GM12878 (cell line): ENCODE data around the gene VWA7. TPM values are rescaled to one million over a fixed set of nuclear protein-coding genes. Genes with fewer than 3 reads are reported as not detected.

Experiments used
- ATAC-seq: fragments of 200-7000 bp; cut with Tn5 transposase; 3 replicates; pipeline ENCODE4 v1.9.1; 2020; ENCODE audit warnings: mild to moderate bottlenecking, moderate library complexity
- BruUV-seq: library from RNA; stranded (reverse); fragments of 400-500 nt; replicated peaks from 2 replicates; lab custom pipeline; 2021; lab: Mats Ljungman, UMichigan
- CTCF ChIA-PET: fragments of 300-600 bp; sonication (Branson Sonifier 250); formaldehyde crosslinking; extraction: SDS; loops from one replicate; lab custom pipeline; 2021; ENCODE audit warnings: inconsistent platforms; lab: Yijun Ruan, JAX
- POLR2A ChIA-PET: fragments of 350-600 bp; formaldehyde crosslinking; extraction: SDS; loops from one replicate; lab custom pipeline; 2021; ENCODE audit warnings: inconsistent platforms; lab: Charles Lee
- RAD21 ChIA-PET: fragments of 300-600 bp; sonication (Branson Sonifier 250); formaldehyde crosslinking; loops from one replicate; lab custom pipeline; 2023; ENCODE audit warnings: antibody characterized with exemption; ENCODE audit not compliant: unreplicated experiment; lab: Charles Lee
- SMC1A ChIA-PET: fragments of 300-600 bp; sonication (Branson Sonifier 250); formaldehyde crosslinking; loops from one replicate; lab custom pipeline; 2023; ENCODE audit not compliant: unreplicated experiment, uncharacterized antibody; lab: Charles Lee
- DNase-seq: peaks from one replicate; pipeline ENCODE4 v3.0.0-alpha.2; 2011; ENCODE audit warnings: low read depth, low spot score
- FAIRE-seq: peaks from 3 replicates; lab custom pipeline; 2011; peaks lifted over from hg19 to GRCh38; lab: Jason Lieb, UNC
- H2AFZ ChIP-seq: 2 replicates; pipeline ENCODE4 v1.6.0; 2011; ENCODE audit warnings: low read depth, low read length, control low read depth; ENCODE audit not compliant: control insufficient read depth
- H3K27ac ChIP-seq: 2 replicates; pipeline ENCODE4 v1.5.1; 2011; ENCODE audit warnings: control low read depth; ENCODE audit not compliant: control insufficient read depth, insufficient read depth
- H3K27me3 ChIP-seq, 2 experiments: replicated peaks in 1 of 2; 2 replicates each; pipeline versions ENCODE4 v1.6.0 to v1.6.1; 2011; ENCODE audit warnings: low read length in 1 of 2; ENCODE audit not compliant: control insufficient read depth in 2 of 2, insufficient read depth in 2 of 2
- H3K36me3 ChIP-seq, 2 experiments: 2 replicates each; pipeline ENCODE4 v1.5.1; 2011; ENCODE audit warnings: low read length in 1 of 2; ENCODE audit not compliant: control insufficient read depth in 2 of 2, insufficient read depth in 2 of 2
- H3K4me1 ChIP-seq: 2 replicates; pipeline ENCODE4 v1.6.1; 2011; ENCODE audit warnings: mild to moderate bottlenecking, low read length, moderate library complexity, mixed read lengths; ENCODE audit not compliant: control insufficient read depth, insufficient read depth
- H3K4me2 ChIP-seq: 2 replicates; pipeline ENCODE4 v1.6.0; 2011; ENCODE audit warnings: control low read depth; ENCODE audit not compliant: control insufficient read depth, insufficient read depth
- H3K4me3 ChIP-seq: fragments of 200-600 bp; sonication (generic); 2 replicates; pipeline ENCODE4 v1.5.1; 2016
- H3K79me2 ChIP-seq: 2 replicates; pipeline ENCODE4 v1.6.0; 2011; ENCODE audit warnings: low read length; ENCODE audit not compliant: control insufficient read depth, insufficient read depth
- H3K9ac ChIP-seq: 2 replicates; pipeline ENCODE4 v1.8.0; 2011; ENCODE audit warnings: low read length, control low read depth, mixed read lengths; ENCODE audit not compliant: control insufficient read depth, insufficient read depth
- H3K9me3 ChIP-seq: replicated peaks from 3 replicates; pipeline ENCODE4 v1.5.1; 2011; ENCODE audit warnings: mild to moderate bottlenecking, low read length; ENCODE audit not compliant: control insufficient read depth, insufficient read depth
- H4K20me1 ChIP-seq: 2 replicates; pipeline ENCODE4 v1.6.0; 2011; ENCODE audit not compliant: control insufficient read depth, insufficient read depth
- FOS ChIP-seq: IDR thresholded peaks from 3 replicates; pipeline ENCODE4 v1.6.1; 2011; ENCODE audit warnings: borderline replicate concordance; ENCODE audit not compliant: insufficient read length; ENCODE audit errors: extremely low read depth
- FOXM1 ChIP-seq: IDR thresholded peaks from 2 replicates; pipeline ENCODE4 v1.6.1; 2012; ENCODE audit warnings: low read depth, mild to moderate bottlenecking, inconsistent platforms, low read length, moderate library complexity
- HCFC1 ChIP-seq: fragments of 150-350 bp; IDR thresholded peaks from 2 replicates; pipeline ENCODE4 v1.6.1; 2014; ENCODE audit warnings: low read length
- POLR2AphosphoS2 ChIP-seq: IDR thresholded peaks from 2 replicates; pipeline ENCODE4 v1.6.1; 2011; ENCODE audit warnings: low read depth, mild to moderate bottlenecking, low read length, improper control_type of control experiment, moderate library complexity
- RAD21 ChIP-seq: IDR thresholded peaks from 2 replicates; pipeline ENCODE4 v1.6.1; 2011; ENCODE audit warnings: mild to moderate bottlenecking, low read depth, low read length, moderate library complexity; ENCODE audit not compliant: insufficient read depth
- RUNX3 ChIP-seq: IDR thresholded peaks from 2 replicates; pipeline ENCODE4 v1.6.1; 2012; ENCODE audit warnings: low read length, inconsistent platforms
- SMARCA5 ChIP-seq: fragments of 450-650 bp; IDR thresholded peaks from 2 replicates; pipeline ENCODE4 v1.6.1; 2017; ENCODE audit warnings: mild to moderate bottlenecking
- SMC3 ChIP-seq: IDR thresholded peaks from 2 replicates; pipeline ENCODE4 v1.6.1; 2011; ENCODE audit warnings: low read length, improper control_type of control experiment, borderline replicate concordance
- SPI1 ChIP-seq: IDR thresholded peaks from 2 replicates; pipeline ENCODE4 v1.6.1; 2011; ENCODE audit warnings: low read depth, mild to moderate bottlenecking, low read length, moderate library complexity, borderline replicate concordance; ENCODE audit not compliant: insufficient read depth
- TBL1XR1 ChIP-seq: IDR thresholded peaks from 2 replicates; pipeline ENCODE4 v1.6.1; 2012; ENCODE audit warnings: low read depth, low read length, improper control_type of control experiment
- YBX1 ChIP-seq: fragments of 450-650 bp; IDR thresholded peaks from 2 replicates; pipeline ENCODE4 v1.6.1; 2016; ENCODE audit warnings: antibody characterized with exemption
- ZNF24 ChIP-seq: fragments of 450-650 bp; IDR thresholded peaks from 2 replicates; pipeline ENCODE4 v1.6.1; 2017; ENCODE audit warnings: antibody characterized with exemption, mild to moderate bottlenecking
- ZNF274 ChIP-seq: IDR thresholded peaks from one replicate; pipeline ENCODE4 v1.8.0; 2011; ENCODE audit not compliant: insufficient read length, insufficient read depth
- WGBS: methylation state at CpG from one replicate; pipeline ENCODE4 v1.1.6; 2016; ENCODE audit warnings: low lambda C conversion rate; ENCODE audit not compliant: insufficient replicate concordance, insufficient coverage; ENCODE audit errors: missing lambda C conversion rate; 5-methylcytosine and 5-hydroxymethylcytosine counted together
- in situ Hi-C: fragments of 300-500 bp; cut with MboI; formaldehyde crosslinking; loops from 9 replicates; pipeline ENCODE4 v1.14.3; 2018; ENCODE audit warnings: mixed read lengths
- intact Hi-C: fragments of 100-400 bp; cut with micrococcal nuclease; formaldehyde crosslinking; loops from one replicate; pipeline ENCODE4 v1.14.2; 2022; ENCODE audit not compliant: unreplicated experiment
- polyA plus RNA-seq, 11 experiments: library from polyadenylated mRNA; depleted of rRNA in 4 of 11; unstranded in 6 of 11; stranded (reverse) in 5 of 11; fragments of >200 nt; fragmentation: Nextera tagmentation in 4 of 11; fragmentation: Illumina TruSeq in 1 of 11; extraction: Ambion mirVana in 4 of 11; extraction: Trizol in 1 of 11; gene quantifications; 1 replicate in 1 of 11; 2 replicates in 10 of 11; pipeline versions ENCODE4 v1.2.1 to v1.2.3, GENCODE V29; 2011 to 2016; ENCODE audit warnings: inconsistent platforms in 2 of 11, missing spikeins in 2 of 11, low read depth in 1 of 11
- total RNA-seq, 4 experiments: library from RNA; depleted of rRNA in 3 of 4; stranded (reverse); fragments of >200 nt in 3 of 4; fragmentation: Illumina TruSeq in 1 of 4; extraction: Trizol in 1 of 4; gene quantifications; 2 replicates each; pipeline versions ENCODE4 v1.2.1 to v1.2.3, GENCODE V29; 2013 to 2021
- TF ChIP-seq, protein P1 (sequence below): fragments of 450-650 bp; IDR thresholded peaks from 2 replicates; pipeline ENCODE4 v1.6.1; 2016; ENCODE audit warnings: mild to moderate bottlenecking
- TF ChIP-seq, protein P2 (sequence below): fragments of 450-650 bp; formaldehyde crosslinking; IDR thresholded peaks from 2 replicates; pipeline ENCODE4 v1.4.0; 2022; ENCODE audit warnings: mild to moderate bottlenecking, moderate library complexity
- TF ChIP-seq, protein P3 (sequence below): IDR thresholded peaks from 2 replicates; pipeline ENCODE4 v1.6.1; 2011; ENCODE audit warnings: low read depth, low read length, improper control_type of control experiment, borderline replicate concordance
- TF ChIP-seq, protein P4 (sequence below): fragments of 450-650 bp; IDR thresholded peaks from 2 replicates; pipeline ENCODE4 v1.6.1; 2017; ENCODE audit warnings: borderline replicate concordance

VWA7 gene
- total and polyA plus RNA-seq, 10 of the 15 experiments (the other 5 are each of a cell fraction or from before 2014, with no cell fraction given) = 0.11 to 3.1 (median 1.2) TPM; not detected in 1

DNA sequence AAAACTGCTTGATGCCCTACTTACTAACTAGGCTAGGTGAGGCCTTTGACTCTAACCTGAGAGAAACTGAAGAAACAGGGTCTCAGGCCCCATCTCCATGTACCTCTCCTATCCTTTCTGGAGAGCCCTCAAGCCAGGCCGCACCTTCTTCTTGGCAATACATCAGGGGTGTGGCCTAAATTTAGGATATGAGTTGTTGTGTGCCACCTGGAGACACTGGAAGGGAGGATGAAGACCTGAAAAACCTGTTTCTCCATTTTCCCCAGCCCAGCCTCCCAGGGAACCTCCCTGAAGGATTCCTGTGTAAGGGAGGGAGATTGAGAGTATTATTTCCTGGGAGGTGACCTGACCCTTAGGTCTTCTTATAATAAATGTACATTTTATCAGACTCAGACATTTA, 58.9 kb downstream of the VWA7 start:
- Histone ChIP-seq H3K27ac (no peak overlapping the region), H3K27me3 (peaks cover 0 to 2% of the 10 kb centered on the region in 2 experiments; a peak in 2 of 4 replicates), H3K36me3 (no peaks in the 10 kb centered on the region), H3K9me3 (no peaks in the 10 kb centered on the region), H4K20me1 (no peaks in the 10 kb centered on the region), H3K4me1 (no peaks in the 10 kb centered on the region), H3K9ac (no peak overlapping the region), H2AFZ (no peak overlapping the region), H3K4me3 (no peak overlapping the region), H3K4me2 (no peak overlapping the region), H3K79me2 (no peaks in the 10 kb centered on the region)
- no TSS peak for BruUV-seq
- RAD21 ChIA-PET = no interaction called here
- CTCF ChIA-PET = no interaction called here
- ATAC-seq (no peak), DNase-seq (no peak), FAIRE-seq (no peak)
- in situ Hi-C loops (no loop called here), intact Hi-C loops (no loop called here)
- POLR2A ChIA-PET = interaction anchor here (0.8 kb wide), 1 partner anchor 88 kb away, joined by 3 read pairs; the partner anchor contains the start of gene LSM2
- 80% methylated on average over 1 of the region's 1 CpG for WGBS
- SMC1A ChIA-PET = interaction anchor here (1.0 kb wide), 1 partner anchor 51 kb away, joined by 3 read pairs; no protein-coding TSS in a partner anchor
- TF ChIP-seq, protein P1, sequence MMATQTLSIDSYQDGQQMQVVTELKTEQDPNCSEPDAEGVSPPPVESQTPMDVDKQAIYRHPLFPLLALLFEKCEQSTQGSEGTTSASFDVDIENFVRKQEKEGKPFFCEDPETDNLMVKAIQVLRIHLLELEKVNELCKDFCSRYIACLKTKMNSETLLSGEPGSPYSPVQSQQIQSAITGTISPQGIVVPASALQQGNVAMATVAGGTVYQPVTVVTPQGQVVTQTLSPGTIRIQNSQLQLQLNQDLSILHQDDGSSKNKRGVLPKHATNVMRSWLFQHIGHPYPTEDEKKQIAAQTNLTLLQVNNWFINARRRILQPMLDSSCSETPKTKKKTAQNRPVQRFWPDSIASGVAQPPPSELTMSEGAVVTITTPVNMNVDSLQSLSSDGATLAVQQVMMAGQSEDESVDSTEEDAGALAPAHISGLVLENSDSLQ = no peak
- no peak for TF ChIP-seq TBL1XR1
- TF ChIP-seq ZNF24 = no peak
- TF ChIP-seq, protein P2, sequence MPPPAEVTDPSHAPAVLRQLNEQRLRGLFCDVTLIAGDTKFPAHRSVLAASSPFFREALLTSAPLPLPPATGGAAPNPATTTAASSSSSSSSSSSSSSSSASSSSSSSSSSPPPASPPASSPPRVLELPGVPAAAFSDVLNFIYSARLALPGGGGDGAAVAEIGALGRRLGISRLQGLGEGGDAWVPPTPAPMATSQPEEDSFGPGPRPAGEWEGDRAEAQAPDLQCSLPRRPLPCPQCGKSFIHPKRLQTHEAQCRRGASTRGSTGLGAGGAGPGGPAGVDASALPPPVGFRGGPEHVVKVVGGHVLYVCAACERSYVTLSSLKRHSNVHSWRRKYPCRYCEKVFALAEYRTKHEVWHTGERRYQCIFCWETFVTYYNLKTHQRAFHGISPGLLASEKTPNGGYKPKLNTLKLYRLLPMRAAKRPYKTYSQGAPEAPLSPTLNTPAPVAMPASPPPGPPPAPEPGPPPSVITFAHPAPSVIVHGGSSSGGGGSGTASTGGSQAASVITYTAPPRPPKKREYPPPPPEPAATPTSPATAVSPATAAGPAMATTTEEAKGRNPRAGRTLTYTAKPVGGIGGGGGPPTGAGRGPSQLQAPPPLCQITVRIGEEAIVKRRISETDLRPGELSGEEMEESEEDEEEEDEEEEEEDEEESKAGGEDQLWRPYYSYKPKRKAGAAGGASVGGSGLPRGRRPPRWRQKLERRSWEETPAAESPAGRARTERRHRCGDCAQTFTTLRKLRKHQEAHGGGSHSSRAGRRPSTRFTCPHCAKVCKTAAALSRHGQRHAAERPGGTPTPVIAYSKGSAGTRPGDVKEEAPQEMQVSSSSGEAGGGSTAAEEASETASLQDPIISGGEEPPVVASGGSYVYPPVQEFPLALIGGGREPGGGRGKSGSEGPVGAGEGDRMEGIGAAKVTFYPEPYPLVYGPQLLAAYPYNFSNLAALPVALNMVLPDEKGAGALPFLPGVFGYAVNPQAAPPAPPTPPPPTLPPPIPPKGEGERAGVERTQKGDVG (CRISPR knock-in tag) = no peak
- TF ChIP-seq FOXM1 = no peak
- TF ChIP-seq, protein P3, sequence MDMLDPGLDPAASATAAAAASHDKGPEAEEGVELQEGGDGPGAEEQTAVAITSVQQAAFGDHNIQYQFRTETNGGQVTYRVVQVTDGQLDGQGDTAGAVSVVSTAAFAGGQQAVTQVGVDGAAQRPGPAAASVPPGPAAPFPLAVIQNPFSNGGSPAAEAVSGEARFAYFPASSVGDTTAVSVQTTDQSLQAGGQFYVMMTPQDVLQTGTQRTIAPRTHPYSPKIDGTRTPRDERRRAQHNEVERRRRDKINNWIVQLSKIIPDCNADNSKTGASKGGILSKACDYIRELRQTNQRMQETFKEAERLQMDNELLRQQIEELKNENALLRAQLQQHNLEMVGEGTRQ = no peak
- no peak for TF ChIP-seq RUNX3
- TF ChIP-seq SMARCA5 = no peak
- TF ChIP-seq YBX1 = no peak
- TF ChIP-seq POLR2AphosphoS2 = no peak
- no peak for TF ChIP-seq RAD21
- no peak for TF ChIP-seq SPI1
- TF ChIP-seq, protein P4, sequence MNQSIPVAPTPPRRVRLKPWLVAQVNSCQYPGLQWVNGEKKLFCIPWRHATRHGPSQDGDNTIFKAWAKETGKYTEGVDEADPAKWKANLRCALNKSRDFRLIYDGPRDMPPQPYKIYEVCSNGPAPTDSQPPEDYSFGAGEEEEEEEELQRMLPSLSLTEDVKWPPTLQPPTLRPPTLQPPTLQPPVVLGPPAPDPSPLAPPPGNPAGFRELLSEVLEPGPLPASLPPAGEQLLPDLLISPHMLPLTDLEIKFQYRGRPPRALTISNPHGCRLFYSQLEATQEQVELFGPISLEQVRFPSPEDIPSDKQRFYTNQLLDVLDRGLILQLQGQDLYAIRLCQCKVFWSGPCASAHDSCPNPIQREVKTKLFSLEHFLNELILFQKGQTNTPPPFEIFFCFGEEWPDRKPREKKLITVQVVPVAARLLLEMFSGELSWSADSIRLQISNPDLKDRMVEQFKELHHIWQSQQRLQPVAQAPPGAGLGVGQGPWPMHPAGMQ = no peak
- no peak for TF ChIP-seq ZNF274
- no peak for TF ChIP-seq HCFC1
- no peak for TF ChIP-seq SMC3
- no peak for TF ChIP-seq FOS
